Measurements from ENCODE around the gene PADI4. TPM values are rescaled to one million over a fixed set of nuclear protein-coding genes. Genes with fewer than 3 reads are reported as not detected.

Gene PADI4
- total and polyA plus RNA-seq, 2 of the 4 experiments (the other 2 are of a cell fraction), result not detected

DNA sequence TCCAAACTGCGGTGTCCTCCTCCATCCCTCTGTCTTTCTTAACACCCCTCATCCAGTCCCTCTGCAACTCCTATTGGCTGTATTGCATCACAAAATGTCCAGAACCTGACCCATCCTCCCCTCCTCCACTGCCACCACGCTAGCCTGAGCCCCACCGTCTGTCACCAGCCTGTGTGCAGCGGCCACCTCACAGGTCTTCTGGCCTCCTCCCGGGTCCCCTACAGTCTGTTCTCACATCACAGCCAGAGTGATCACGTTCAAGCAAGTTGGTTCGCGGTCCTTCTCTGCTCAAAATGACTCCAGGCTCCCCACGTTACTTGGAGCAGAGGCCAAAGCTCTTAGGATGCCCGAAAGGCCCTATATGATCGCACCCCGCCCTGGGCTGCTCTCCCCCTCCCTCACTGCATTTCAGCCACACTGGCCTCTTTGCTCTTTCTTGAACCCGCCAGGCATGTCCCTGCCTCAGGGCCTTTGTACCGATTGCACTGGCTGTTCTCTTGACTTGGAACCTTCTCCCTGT, 2.4 kb upstream of the PADI4 start:
- Histone ChIP-seq H2BK5ac (ENCODE audit: low read depth, low read length, poor library complexity, severe bottlenecking) (no peak overlapping the region), H3K4me2 (ENCODE audit: low read depth, low read length) (no peak overlapping the region), H4K20me1 (ENCODE audit: insufficient read depth, low read length) (no peaks in the 10 kb centered on the region), H3K23ac (ENCODE audit: low read depth, low read length) (no peak overlapping the region), H4K91ac (ENCODE audit: insufficient read depth, low read depth, low read length) (no peak overlapping the region), H3K4ac (ENCODE audit: low read depth, low read length) (no peak overlapping the region), H3K9me1 (ENCODE audit: insufficient read depth, low read length) (no peaks in the 10 kb centered on the region), H2BK120ac (ENCODE audit: low read depth, low read length) (no peak overlapping the region), H3K27me3 (ENCODE audit: control insufficient read depth, insufficient read depth, low read length) (peaks cover 35% of the 10 kb centered on the region), H2AK9ac (replicated peaks; ENCODE audit: low read depth, low read length, poor library complexity) (no peak overlapping the region), H3K36me3 (ENCODE audit: control insufficient read depth, insufficient read depth, low read length) (no peaks in the 10 kb centered on the region), H2AK5ac (ENCODE audit: low read depth, low read length) (no peak overlapping the region), H3K4me1 (ENCODE audit: control insufficient read depth, insufficient read depth, low read length) (no peaks in the 10 kb centered on the region), H2BK20ac (ENCODE audit: low read depth, low read length) (no peak overlapping the region), H3K18ac (ENCODE audit: low read depth, low read length) (no peak overlapping the region), H3K14ac (replicated peaks; ENCODE audit: low read depth, low read length) (no peak overlapping the region), H3K9me3 (ENCODE audit: control insufficient read depth, insufficient read depth, low read length) (peaks cover 12% of the 10 kb centered on the region), H4K5ac (ENCODE audit: low read depth, low read length) (no peak overlapping the region), H2BK15ac (ENCODE audit: low read depth, low read length) (no peak overlapping the region), H3K4me3 (ENCODE audit: insufficient read depth, low read depth, low read length) (no peak overlapping the region), H4K8ac (ENCODE audit: low read depth in 2 of 2, low read length in 2 of 2) (no peak overlapping the region), H3K56ac (ENCODE audit: extremely low read depth, insufficient read depth, low read length) (no peak overlapping the region), H3K79me1 (ENCODE audit: low read depth in 1 of 2, low read length in 2 of 2) (no peaks in the 10 kb centered on the region), H3K27ac (ENCODE audit: insufficient read depth, low read length) (no peak overlapping the region), H3K9ac (ENCODE audit: low read depth, low read length) (no peak overlapping the region), H2AFZ (replicated peaks; ENCODE audit: low read length, poor library complexity) (no peak overlapping the region)
- POLR2A ChIA-PET (ENCODE audit: unreplicated experiment), result no interaction called here
- CTCF ChIA-PET, result no interaction called here
- in situ Hi-C loops (cut with MboI; ENCODE audit: low sequenced_read_pairs), result no loop called here
- no peak for TF ChIP-seq RAD21 (IDR thresholded peaks at IDR 0.05; ENCODE audit: low read length)
- TF ChIP-seq, protein P1, sequence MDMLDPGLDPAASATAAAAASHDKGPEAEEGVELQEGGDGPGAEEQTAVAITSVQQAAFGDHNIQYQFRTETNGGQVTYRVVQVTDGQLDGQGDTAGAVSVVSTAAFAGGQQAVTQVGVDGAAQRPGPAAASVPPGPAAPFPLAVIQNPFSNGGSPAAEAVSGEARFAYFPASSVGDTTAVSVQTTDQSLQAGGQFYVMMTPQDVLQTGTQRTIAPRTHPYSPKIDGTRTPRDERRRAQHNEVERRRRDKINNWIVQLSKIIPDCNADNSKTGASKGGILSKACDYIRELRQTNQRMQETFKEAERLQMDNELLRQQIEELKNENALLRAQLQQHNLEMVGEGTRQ (IDR thresholded peaks at IDR 0.05; ENCODE audit: low read depth, low read length), result no peak
- no peak for TF ChIP-seq MXI1 (IDR thresholded peaks at IDR 0.05; ENCODE audit: borderline replicate concordance, low read depth, low read length)
- TF ChIP-seq, protein P2, sequence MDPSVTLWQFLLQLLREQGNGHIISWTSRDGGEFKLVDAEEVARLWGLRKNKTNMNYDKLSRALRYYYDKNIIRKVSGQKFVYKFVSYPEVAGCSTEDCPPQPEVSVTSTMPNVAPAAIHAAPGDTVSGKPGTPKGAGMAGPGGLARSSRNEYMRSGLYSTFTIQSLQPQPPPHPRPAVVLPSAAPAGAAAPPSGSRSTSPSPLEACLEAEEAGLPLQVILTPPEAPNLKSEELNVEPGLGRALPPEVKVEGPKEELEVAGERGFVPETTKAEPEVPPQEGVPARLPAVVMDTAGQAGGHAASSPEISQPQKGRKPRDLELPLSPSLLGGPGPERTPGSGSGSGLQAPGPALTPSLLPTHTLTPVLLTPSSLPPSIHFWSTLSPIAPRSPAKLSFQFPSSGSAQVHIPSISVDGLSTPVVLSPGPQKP (IDR thresholded peaks at IDR 0.05; ENCODE audit: borderline replicate concordance, low read depth, low read length), result no peak
- TF ChIP-seq, protein P3, sequence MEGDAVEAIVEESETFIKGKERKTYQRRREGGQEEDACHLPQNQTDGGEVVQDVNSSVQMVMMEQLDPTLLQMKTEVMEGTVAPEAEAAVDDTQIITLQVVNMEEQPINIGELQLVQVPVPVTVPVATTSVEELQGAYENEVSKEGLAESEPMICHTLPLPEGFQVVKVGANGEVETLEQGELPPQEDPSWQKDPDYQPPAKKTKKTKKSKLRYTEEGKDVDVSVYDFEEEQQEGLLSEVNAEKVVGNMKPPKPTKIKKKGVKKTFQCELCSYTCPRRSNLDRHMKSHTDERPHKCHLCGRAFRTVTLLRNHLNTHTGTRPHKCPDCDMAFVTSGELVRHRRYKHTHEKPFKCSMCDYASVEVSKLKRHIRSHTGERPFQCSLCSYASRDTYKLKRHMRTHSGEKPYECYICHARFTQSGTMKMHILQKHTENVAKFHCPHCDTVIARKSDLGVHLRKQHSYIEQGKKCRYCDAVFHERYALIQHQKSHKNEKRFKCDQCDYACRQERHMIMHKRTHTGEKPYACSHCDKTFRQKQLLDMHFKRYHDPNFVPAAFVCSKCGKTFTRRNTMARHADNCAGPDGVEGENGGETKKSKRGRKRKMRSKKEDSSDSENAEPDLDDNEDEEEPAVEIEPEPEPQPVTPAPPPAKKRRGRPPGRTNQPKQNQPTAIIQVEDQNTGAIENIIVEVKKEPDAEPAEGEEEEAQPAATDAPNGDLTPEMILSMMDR (conservative IDR thresholded peaks at IDR 0.05; ENCODE audit: low read depth, low read length), result no peak
- intact Hi-C loops (cut with micrococcal nuclease), result no loop called here
- dilution Hi-C loops (cut with HindIII; ENCODE audit: low sequenced_read_pairs, unreplicated experiment), result no loop called here
- BruUV-seq (replicated peaks), result no TSS peak
- DNase-seq, result no peak
- WGBS, 2 experiments (ENCODE audit: extremely low coverage in 2 of 2, insufficient read length in 1 of 2), result 49% methylated on average over 6 of the region's 14 CpGs; no CpG with 5 or more reads in 1 of the 2 experiments
- no peak for ATAC-seq (ENCODE audit: low read depth)

All from IMR-90 (cell line).